Astrocyte of the spinal cord (primary cell): ENCODE results near the gene SPATA24.
"Not testable (repeated sequence)": the region's sequence is repeated elsewhere in the genome, so short reads cannot be mapped to it uniquely, and the experiment has no call there.

ENCODE experiments used
- DNase-seq: peaks from one replicate; pipeline ENCODE4 v3.0.0; 2011; ENCODE audit warnings: low read depth, low spot score
- H3K4me3 ChIP-seq: 2 replicates; pipeline ENCODE4 v1.5.1; 2011; ENCODE audit warnings: low read depth, mild to moderate bottlenecking, low read length, moderate library complexity
- CTCF ChIP-seq: IDR thresholded peaks from 2 replicates; pipeline ENCODE4 v1.5.1; 2012; ENCODE audit warnings: low read depth, mild to moderate bottlenecking, low read length, inconsistent platforms
- in situ Hi-C: cut with HindIII; loops from 2 replicates; pipeline ENCODE4 v1.10.0; 2017; ENCODE audit warnings: low sequenced_read_pairs

Gene SPATA24

DNA sequence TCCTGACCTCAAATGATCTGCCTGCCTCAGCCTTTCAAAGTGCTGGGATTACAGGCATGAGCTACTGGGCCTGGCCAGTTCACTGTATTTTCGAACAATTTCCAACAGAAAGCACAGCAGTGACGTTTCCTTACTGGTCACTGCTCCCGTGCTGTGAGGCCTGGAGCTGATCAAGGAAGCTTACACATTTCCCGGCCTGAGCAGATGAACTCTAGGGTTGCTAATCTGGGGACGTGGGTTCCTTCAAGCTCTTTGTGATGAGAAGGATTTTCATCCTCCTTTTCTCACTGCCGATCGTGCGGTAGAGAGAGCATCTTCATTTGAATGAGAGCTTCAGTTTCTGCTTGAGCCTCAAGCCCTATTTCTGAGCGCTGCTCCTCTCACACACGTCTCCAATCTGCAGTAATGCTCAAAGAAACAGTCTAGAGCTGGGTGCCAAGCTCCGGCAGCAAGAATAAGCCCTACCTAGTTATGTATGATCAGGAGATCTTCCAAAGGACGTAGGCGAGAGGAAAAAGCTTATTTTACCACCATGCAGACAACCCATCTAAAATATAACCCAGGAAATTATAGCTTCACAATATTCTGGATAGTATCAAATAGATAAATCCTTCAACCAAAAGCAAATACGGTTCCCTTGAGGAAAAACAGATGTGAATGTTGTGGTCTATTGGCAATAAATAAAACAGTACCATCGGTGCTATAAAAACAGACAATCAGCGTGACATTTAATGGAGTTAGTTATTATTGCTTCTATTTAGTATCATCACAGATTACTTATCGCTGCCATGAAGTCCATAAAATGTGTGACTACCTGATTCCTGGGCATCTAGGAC, 7.3 kb upstream of the SPATA24 start:
- H3K4me3 ChIP-seq = no peak overlapping the region
- in situ Hi-C loops = loop anchor here (25.0 kb wide), 1 partner anchor 101 kb away; no protein-coding TSS in a partner anchor
- DNase-seq = no peak
- no peak for TF ChIP-seq CTCF

DNA sequence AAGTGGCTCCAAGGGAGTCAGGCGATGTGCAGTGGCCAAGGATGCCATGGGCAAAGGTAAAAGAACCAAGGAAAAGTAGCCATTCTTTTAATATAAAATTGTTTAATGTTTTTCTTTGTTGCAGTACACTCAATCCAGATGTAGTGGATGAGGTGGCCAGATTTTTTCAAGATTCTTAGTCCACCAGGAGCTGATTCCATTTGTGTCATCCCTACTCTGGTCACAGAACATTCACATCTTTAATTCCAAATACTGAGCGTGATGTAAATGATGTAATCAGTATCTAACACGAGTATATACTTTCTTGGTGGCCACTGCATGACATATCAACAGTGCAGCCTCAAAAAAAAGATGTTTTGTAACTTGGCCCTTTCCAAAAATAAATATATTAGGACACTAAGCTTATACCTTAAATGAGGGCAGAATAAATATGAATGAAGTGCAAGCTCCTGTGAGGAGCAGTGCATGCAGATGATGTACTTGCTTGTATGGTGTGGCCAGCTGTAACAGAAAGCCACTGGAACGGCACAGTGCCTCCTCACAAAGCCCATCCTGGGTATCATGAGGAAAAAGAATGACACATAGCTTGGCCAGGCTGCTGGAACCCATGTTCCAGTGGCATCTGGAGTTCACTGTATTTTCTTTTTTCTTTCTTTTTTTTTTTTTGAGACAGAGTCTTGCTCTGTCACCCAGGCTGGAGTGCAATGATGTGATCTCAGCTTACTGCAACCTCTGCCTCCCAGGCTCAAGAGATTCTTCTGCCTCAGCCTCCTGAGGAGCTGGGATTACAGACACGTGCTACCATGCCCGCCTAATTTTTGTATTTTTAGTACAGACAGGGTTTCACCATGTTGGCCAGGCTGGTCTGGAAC, 6.5 kb upstream of the SPATA24 start:
- in situ Hi-C loops = loop anchor here (25.0 kb wide), 1 partner anchor 102 kb away; no protein-coding TSS in a partner anchor
- no peak for DNase-seq
- H3K4me3 ChIP-seq = no peak overlapping the region
- TF ChIP-seq CTCF = no peak

DNA sequence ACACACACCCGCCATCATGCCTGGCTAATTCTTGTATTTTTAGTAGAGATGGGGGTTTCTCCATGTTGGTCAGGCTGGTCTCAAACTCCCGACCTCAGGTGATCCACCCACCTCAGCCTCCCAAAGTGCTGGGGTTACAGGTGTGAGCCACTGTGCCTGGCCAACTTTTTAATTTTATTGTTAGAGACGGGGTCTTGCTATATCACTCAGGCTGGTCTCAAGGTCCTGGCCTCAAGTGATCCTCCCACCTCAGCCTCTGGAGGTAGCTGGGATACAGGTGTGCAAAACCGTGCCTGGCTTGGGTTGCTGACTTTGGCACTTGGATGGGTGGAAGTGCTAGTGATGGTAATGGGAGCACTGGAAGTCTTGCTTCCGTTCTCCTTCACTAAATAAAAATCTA, 5.2 kb upstream of the SPATA24 start:
- in situ Hi-C loops = loop anchor here (25.0 kb wide), 1 partner anchor 103 kb away; no protein-coding TSS in a partner anchor
- DNase-seq, H3K4me3 ChIP-seq: not testable (repeated sequence)

- TF ChIP-seq CTCF = no peak
- no peak overlapping the region for H3K4me3 ChIP-seq
- in situ Hi-C loops = loop anchor here (25.0 kb wide), 1 partner anchor 104 kb away; no protein-coding TSS in a partner anchor
- DNase-seq = no peak
These were observed 4.3 kb upstream of the SPATA24 start for GRCh38 chr5:139408191-139408590.

- no peak for TF ChIP-seq CTCF
- in situ Hi-C loops = loop anchor here (25.0 kb wide), 1 partner anchor 105 kb away; no protein-coding TSS in a partner anchor
- DNase-seq = no peak
These were observed 3.6 kb upstream of the SPATA24 start for GRCh38 chr5:139407517-139407916.

DNA sequence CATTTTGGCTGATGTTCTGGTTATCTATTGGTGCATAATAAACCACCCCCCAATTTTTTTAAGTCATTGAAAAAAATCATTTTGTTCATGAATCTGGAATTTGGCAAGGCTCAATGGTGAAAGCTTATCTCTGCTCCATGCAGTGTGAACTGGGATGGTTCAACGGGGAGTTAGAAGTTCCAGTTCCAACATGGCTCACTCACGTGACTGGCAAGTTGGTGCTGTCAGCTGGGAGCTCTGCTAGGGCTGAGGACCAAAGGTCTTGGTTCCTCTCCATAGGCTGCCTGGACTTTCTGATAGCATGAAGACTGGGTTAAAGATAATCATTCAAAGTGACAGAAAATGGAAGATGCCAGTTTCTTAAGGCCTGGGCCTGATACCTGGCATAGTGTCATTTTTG, 3.1 kb upstream of the SPATA24 start:
- no peak for TF ChIP-seq CTCF
- H3K4me3 ChIP-seq = no peak overlapping the region
- in situ Hi-C loops = loop anchor here (25.0 kb wide), 1 partner anchor 105 kb away; no protein-coding TSS in a partner anchor
- no peak for DNase-seq

More at GRCh38 chr5:139407517-139407916, 3.6 kb upstream of the SPATA24 start:
- no peak overlapping the region for H3K4me3 ChIP-seq
